ENCODE measurements around the gene FBXW2.

The FBXW2 gene

DNA sequence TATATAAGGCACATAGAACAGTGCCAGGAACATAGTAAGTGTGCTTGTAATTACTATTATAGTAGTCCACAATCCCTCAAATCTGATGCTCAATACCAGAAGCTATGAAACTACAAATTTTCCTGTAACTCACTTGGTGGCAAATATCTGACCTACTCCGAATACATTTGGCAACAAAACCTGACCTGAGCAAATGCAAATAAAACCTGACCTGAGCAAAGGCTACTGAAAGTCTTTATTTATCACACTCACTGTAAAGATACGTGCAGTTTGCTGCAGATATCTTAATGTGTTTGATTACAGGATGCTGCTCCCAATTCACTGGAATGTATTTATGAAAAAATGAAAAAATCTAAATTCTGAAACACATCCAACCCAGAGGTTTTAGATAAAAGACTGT lies 86.0 kb downstream of the FBXW2 start:
- H3K4me3 ChIP-seq (ENCODE audit: low read length): no peak overlapping the region
- no peak overlapping the region for H3K27ac ChIP-seq (ENCODE audit: low read depth, low read length)
- H3K9ac ChIP-seq (ENCODE audit: low read length): no peak overlapping the region
- no peaks in the 10 kb centered on the region for H3K4me1 ChIP-seq (ENCODE audit: control insufficient read depth, insufficient read depth, low read length)
- H3K27me3 ChIP-seq (ENCODE audit: control insufficient read depth, insufficient read depth, low read length): no peaks in the 10 kb centered on the region
- H3K36me3 ChIP-seq (ENCODE audit: control insufficient read depth, insufficient read depth, low read length): no peaks in the 10 kb centered on the region
